ENCODE measurements around the gene CD9. TPM values are rescaled to one million over a fixed set of nuclear protein-coding genes. Genes with fewer than 3 reads are reported as not detected.

Gene CD9
- total RNA-seq, 3 donors from 2014 or later (not counting 1 experiment from before 2014, with no cell fraction given), result 2.1 to 55.9 (median 8.0) TPM

DNA sequence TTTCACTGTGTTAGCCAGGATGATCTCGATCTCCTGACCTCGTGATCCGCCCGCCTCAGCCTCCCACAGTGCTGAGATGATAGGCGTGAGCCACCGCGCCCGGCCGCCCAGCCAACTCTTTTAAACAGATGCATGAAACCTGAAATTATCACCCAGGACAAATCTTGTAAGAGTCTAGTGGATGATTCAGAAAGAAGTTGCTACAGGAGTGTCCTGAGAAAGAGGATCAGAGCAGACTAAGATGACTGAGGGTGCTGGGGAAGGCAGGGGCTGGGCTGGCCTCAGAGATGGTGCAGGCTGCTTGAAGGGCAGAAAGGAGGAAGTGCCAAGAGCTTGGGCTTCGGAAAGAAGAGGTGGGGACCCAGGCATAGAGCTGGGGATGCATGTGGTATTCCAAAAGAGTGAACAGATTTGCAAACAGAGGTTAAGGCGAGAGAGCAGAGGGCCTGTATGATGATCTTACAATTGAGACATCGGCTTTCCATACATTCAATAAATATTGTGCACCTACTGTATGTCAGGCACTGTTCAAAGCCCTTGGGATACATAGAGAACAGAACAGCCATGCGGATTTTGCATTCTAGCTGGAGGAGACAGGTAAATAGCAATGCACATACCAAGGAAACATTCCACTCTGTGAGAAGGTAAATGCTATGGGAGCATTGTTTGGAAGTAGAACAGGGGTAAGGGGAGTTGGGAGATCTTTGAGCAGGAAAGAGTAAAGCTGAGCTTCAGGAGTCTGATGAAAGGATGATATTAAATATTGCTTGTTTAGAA lies 7.4 kb upstream of the CD9 start:
- Mint-ChIP-seq H3K4me3 (no peak overlapping the region), H3K4me1 (peaks cover 10 to 21% of the 10 kb centered on the region in 2 donors), H3K9me3 (no peaks in the 10 kb centered on the region), H3K27me3 (ENCODE audit: low read depth in 2 of 2) (peaks cover 31 to 36% of the 10 kb centered on the region in 2 donors), H3K27ac (no peak overlapping the region), H3K36me3 (no peaks in the 10 kb centered on the region)
- Histone ChIP-seq H3K9me3 (ENCODE audit: control insufficient read depth, insufficient read depth, low read length) (no peaks in the 10 kb centered on the region), H3K4me1 (ENCODE audit: control insufficient read depth, insufficient read depth, low read length) (peaks cover 3% of the 10 kb centered on the region), H3K27ac (ENCODE audit: low read length) (no peak overlapping the region), H3K27me3 (ENCODE audit: control insufficient read depth, insufficient read depth, low read length) (peaks cover 6% of the 10 kb centered on the region), H3K4me3 (ENCODE audit: low read length) (no peak overlapping the region), H3K36me3 (ENCODE audit: control insufficient read depth, insufficient read depth, low read length) (no peaks in the 10 kb centered on the region)
- DNase-seq, result no peak
- TF ChIP-seq, protein P1, sequence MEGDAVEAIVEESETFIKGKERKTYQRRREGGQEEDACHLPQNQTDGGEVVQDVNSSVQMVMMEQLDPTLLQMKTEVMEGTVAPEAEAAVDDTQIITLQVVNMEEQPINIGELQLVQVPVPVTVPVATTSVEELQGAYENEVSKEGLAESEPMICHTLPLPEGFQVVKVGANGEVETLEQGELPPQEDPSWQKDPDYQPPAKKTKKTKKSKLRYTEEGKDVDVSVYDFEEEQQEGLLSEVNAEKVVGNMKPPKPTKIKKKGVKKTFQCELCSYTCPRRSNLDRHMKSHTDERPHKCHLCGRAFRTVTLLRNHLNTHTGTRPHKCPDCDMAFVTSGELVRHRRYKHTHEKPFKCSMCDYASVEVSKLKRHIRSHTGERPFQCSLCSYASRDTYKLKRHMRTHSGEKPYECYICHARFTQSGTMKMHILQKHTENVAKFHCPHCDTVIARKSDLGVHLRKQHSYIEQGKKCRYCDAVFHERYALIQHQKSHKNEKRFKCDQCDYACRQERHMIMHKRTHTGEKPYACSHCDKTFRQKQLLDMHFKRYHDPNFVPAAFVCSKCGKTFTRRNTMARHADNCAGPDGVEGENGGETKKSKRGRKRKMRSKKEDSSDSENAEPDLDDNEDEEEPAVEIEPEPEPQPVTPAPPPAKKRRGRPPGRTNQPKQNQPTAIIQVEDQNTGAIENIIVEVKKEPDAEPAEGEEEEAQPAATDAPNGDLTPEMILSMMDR (IDR thresholded peaks at IDR 0.05), result no peak
- ATAC-seq, result no peak
- WGBS (ENCODE audit: insufficient coverage), result 81% methylated on average over 13 of the region's 13 CpGs
- intact Hi-C loops (cut with micrococcal nuclease), result no loop called here

GRCh38 chr12:6193853-6194815 lies 6.1 kb upstream of the CD9 start:
- H3K4me1 ChIP-seq (ENCODE audit: control insufficient read depth, insufficient read depth, low read length), result peaks cover 3% of the 10 kb centered on the region
- Mint-ChIP-seq H3K4me1 (peaks cover 10 to 26% of the 10 kb centered on the region in 2 donors), H3K27ac (no peak overlapping the region), H3K9me3 (no peaks in the 10 kb centered on the region), H3K36me3 (no peaks in the 10 kb centered on the region), H3K27me3 (ENCODE audit: low read depth in 2 of 2) (peaks cover 33 to 34% of the 10 kb centered on the region in 2 donors), H3K4me3 (no peak overlapping the region)
- intact Hi-C loops (cut with micrococcal nuclease), result no loop called here
- no peaks in the 10 kb centered on the region for H3K9me3 ChIP-seq (ENCODE audit: control insufficient read depth, insufficient read depth, low read length)
- H3K4me3 ChIP-seq (ENCODE audit: low read length), result no peak overlapping the region
- TF ChIP-seq, protein P1 (IDR thresholded peaks at IDR 0.05), result no peak
- 88% methylated on average over 16 of the region's 19 CpGs for WGBS (ENCODE audit: insufficient coverage)
- H3K36me3 ChIP-seq (ENCODE audit: control insufficient read depth, insufficient read depth, low read length), result no peaks in the 10 kb centered on the region
- no peak for DNase-seq
- H3K27ac ChIP-seq (ENCODE audit: low read length), result no peak overlapping the region
- peaks cover 6% of the 10 kb centered on the region for H3K27me3 ChIP-seq (ENCODE audit: control insufficient read depth, insufficient read depth, low read length)
- ATAC-seq, result no peak

- Mint-ChIP-seq H3K36me3 (no peaks in the 10 kb centered on the region), H3K4me1 (peaks cover 0 to 17% of the 10 kb centered on the region in 2 donors), H3K4me3 (no peak overlapping the region), H3K27ac (no peak overlapping the region), H3K27me3 (ENCODE audit: low read depth in 2 of 2) (peaks cover 23 to 27% of the 10 kb centered on the region in 2 donors), H3K9me3 (no peaks in the 10 kb centered on the region)
- Histone ChIP-seq H3K4me1 (ENCODE audit: control insufficient read depth, insufficient read depth, low read length) (peaks cover 13% of the 10 kb centered on the region), H3K9me3 (ENCODE audit: control insufficient read depth, insufficient read depth, low read length) (no peaks in the 10 kb centered on the region), H3K27ac (ENCODE audit: low read length) (no peak overlapping the region), H3K4me3 (ENCODE audit: low read length) (no peak overlapping the region), H3K36me3 (ENCODE audit: control insufficient read depth, insufficient read depth, low read length) (no peaks in the 10 kb centered on the region), H3K27me3 (ENCODE audit: control insufficient read depth, insufficient read depth, low read length) (peaks cover 9% of the 10 kb centered on the region)
- DNase-seq (peak; percentile 65 to 84), ATAC-seq (peak; percentile 72 to 89 (median 85))
- intact Hi-C loops (cut with micrococcal nuclease), result loop anchor here (1.0 to 5.0 kb wide), 3 partner anchors 82 to 341 kb away; no protein-coding TSS in a partner anchor
- 41% methylated on average over 10 of the region's 10 CpGs for WGBS (ENCODE audit: insufficient coverage)
- TF ChIP-seq, protein P1 (IDR thresholded peaks at IDR 0.05), result peak; percentile 83
These were observed 4.3 kb upstream of the CD9 start for GRCh38 chr12:6195665-6196535.
